KMS-11 (cell line): ENCODE results near the gene TWIST2.

Source experiments
- H2AFZ ChIP-seq: fragments of 200-600 bp; sonication (generic); 2 replicates; pipeline ENCODE4 v1.6.1; 2016; ENCODE audit warnings: antibody characterized with exemption, mixed run types, low read depth
- H3K27ac ChIP-seq: fragments of 200-600 bp; sonication (generic); 2 replicates; pipeline ENCODE4 v1.6.1; 2016; ENCODE audit warnings: mild to moderate bottlenecking, mixed run types
- H3K27me3 ChIP-seq: fragments of 200-600 bp; sonication (generic); 2 replicates; pipeline ENCODE4 v1.6.1; 2017; ENCODE audit warnings: mild to moderate bottlenecking, low read depth, mixed run types, moderate library complexity; ENCODE audit not compliant: insufficient read depth
- H3K36me3 ChIP-seq: fragments of 200-600 bp; sonication (generic); 2 replicates; pipeline ENCODE4 v1.6.1; 2017; ENCODE audit warnings: mild to moderate bottlenecking, mixed run types; ENCODE audit not compliant: insufficient read depth
- H3K4me1 ChIP-seq: fragments of 200-600 bp; sonication (generic); 2 replicates; pipeline ENCODE4 v1.6.1; 2016; ENCODE audit warnings: mild to moderate bottlenecking, low read depth, mixed run types; ENCODE audit not compliant: poor library complexity, severe bottlenecking
- H3K4me2 ChIP-seq: fragments of 200-600 bp; sonication (generic); 2 replicates; pipeline ENCODE4 v1.7.0; 2016; ENCODE audit warnings: mild to moderate bottlenecking, mixed run types
- H3K4me3 ChIP-seq: fragments of 200-600 bp; sonication (generic); IDR thresholded peaks from 2 replicates; pipeline ENCODE4 v1.6.1; 2017; ENCODE audit warnings: low read depth, low read length, mixed read lengths; ENCODE audit not compliant: insufficient read depth
- H3K79me2 ChIP-seq: fragments of 200-600 bp; sonication (generic); 2 replicates; pipeline ENCODE4 v1.6.1; 2016; ENCODE audit warnings: low read depth, mixed run types; ENCODE audit not compliant: insufficient read depth
- H3K9ac ChIP-seq: fragments of 200-600 bp; sonication (generic); 2 replicates; pipeline ENCODE4 v1.6.1; 2016; ENCODE audit warnings: mild to moderate bottlenecking, mixed run types
- H4K20me1 ChIP-seq: fragments of 200-600 bp; sonication (generic); 2 replicates; pipeline ENCODE4 v1.6.1; 2016; ENCODE audit warnings: mild to moderate bottlenecking, mixed run types; ENCODE audit not compliant: insufficient read depth
- CTCF ChIP-seq: fragments of 200-600 bp; sonication (generic); conservative IDR thresholded peaks from 2 replicates; pipeline ENCODE4 v1.6.1; 2017; ENCODE audit warnings: low read depth, mild to moderate bottlenecking, antibody characterized with exemption, low read length, moderate library complexity, mixed read lengths

The TWIST2 gene

GRCh38 chr2:238875471-238876231, 27.8 kb downstream of the TWIST2 start:
- Histone ChIP-seq H3K27ac (no peak overlapping the region), H3K4me2 (no peak overlapping the region), H3K36me3 (no peaks in the 10 kb centered on the region), H3K79me2 (no peaks in the 10 kb centered on the region), H3K4me1 (no peaks in the 10 kb centered on the region), H3K27me3 (no peaks in the 10 kb centered on the region; the same call in 1 of the 2 replicates), H3K9ac (no peak overlapping the region), H4K20me1 (no peaks in the 10 kb centered on the region), H2AFZ (no peak overlapping the region), H3K4me3 (no peak overlapping the region)
- TF ChIP-seq CTCF: no peak

DNA sequence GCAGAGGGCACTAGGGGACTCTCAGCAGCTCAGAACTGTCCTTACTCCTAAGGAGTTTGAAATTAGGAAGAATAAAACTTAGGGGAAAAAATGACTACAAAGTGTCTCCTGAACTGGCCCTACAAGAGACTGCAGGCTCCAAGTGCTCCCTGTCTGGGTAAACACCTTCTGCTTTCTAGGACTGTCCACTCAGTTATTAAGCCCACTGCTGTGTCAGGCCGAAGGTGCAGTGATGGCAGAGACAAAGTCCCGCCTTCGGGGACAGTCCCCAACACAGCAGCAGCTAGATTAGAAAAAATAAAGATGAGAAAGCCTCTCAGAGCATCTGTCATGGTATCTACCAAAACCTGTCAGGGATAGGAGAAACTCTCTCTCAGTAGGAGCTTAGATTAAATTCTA, 28.3 kb downstream of the TWIST2 start:
- no peak overlapping the region for H3K9ac ChIP-seq
- no peak overlapping the region for H3K27ac ChIP-seq
- no peak overlapping the region for H2AFZ ChIP-seq
- no peak for TF ChIP-seq CTCF
- H3K36me3 ChIP-seq: no peaks in the 10 kb centered on the region
- no peak overlapping the region for H3K4me2 ChIP-seq
- H3K4me1 ChIP-seq: no peaks in the 10 kb centered on the region
- H3K27me3 ChIP-seq: no peaks in the 10 kb centered on the region; the same call in 1 of the 2 replicates
- no peaks in the 10 kb centered on the region for H3K79me2 ChIP-seq
- H4K20me1 ChIP-seq: no peaks in the 10 kb centered on the region
- no peak overlapping the region for H3K4me3 ChIP-seq

- Histone ChIP-seq H3K9ac (no peak overlapping the region), H4K20me1 (no peaks in the 10 kb centered on the region), H2AFZ (no peak overlapping the region), H3K27ac (no peak overlapping the region), H3K4me2 (no peak overlapping the region), H3K4me1 (no peaks in the 10 kb centered on the region), H3K27me3 (peaks cover 3% of the 10 kb centered on the region; the same call in 1 of the 2 replicates), H3K36me3 (no peaks in the 10 kb centered on the region), H3K79me2 (no peaks in the 10 kb centered on the region), H3K4me3 (no peak overlapping the region)
- TF ChIP-seq CTCF: no peak
Measured at GRCh38 chr2:238878051-238878735, 30.3 kb downstream of the TWIST2 start.

DNA sequence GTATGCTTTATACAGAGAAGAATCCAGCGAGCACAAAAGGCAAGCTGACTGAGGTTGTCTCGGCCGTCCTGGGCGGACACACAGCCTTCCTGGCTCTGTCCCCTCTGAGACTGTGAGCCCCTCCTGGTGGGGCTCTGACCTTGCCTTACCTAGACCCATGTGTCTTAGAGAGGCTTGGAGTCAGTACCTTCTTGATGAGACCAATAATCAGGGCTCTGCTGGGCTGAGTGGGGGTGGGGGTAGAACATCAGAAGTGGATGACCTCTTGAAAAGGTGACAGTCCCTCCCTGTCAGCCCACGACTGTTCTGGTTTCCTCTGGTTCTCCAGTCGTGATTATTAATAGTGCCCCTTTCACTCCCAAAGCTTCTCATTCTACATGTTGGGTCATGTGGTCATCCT, 31.2 kb downstream of the TWIST2 start:
- Histone ChIP-seq H3K36me3 (no peaks in the 10 kb centered on the region), H3K4me1 (no peaks in the 10 kb centered on the region), H3K4me3 (no peak overlapping the region), H3K27me3 (peaks cover 3% of the 10 kb centered on the region; the same call in 1 of the 2 replicates), H3K79me2 (no peaks in the 10 kb centered on the region), H3K4me2 (no peak overlapping the region), H3K9ac (no peak overlapping the region), H4K20me1 (no peaks in the 10 kb centered on the region), H2AFZ (no peak overlapping the region), H3K27ac (no peak overlapping the region)
- TF ChIP-seq CTCF: no peak
